Astrocyte of the spinal cord (primary cell): ENCODE data around the gene HECA.

Experiments used
- DNase-seq: peaks from one replicate; pipeline ENCODE4 v3.0.0; 2011; ENCODE audit warnings: low read depth, low spot score
- H3K4me3 ChIP-seq: 2 replicates; pipeline ENCODE4 v1.5.1; 2011; ENCODE audit warnings: low read depth, mild to moderate bottlenecking, low read length, moderate library complexity
- CTCF ChIP-seq: IDR thresholded peaks from 2 replicates; pipeline ENCODE4 v1.5.1; 2012; ENCODE audit warnings: low read depth, mild to moderate bottlenecking, low read length, inconsistent platforms
- in situ Hi-C: cut with HindIII; loops from 2 replicates; pipeline ENCODE4 v1.10.0; 2017; ENCODE audit warnings: low sequenced_read_pairs

The HECA gene

GRCh38 chr6:139151425-139152087 is 16.7 kb downstream of the HECA start:
- no peak for TF ChIP-seq CTCF
- H3K4me3 ChIP-seq, result no peak overlapping the region
- no peak for DNase-seq
- in situ Hi-C loops, result no loop called here

DNA sequence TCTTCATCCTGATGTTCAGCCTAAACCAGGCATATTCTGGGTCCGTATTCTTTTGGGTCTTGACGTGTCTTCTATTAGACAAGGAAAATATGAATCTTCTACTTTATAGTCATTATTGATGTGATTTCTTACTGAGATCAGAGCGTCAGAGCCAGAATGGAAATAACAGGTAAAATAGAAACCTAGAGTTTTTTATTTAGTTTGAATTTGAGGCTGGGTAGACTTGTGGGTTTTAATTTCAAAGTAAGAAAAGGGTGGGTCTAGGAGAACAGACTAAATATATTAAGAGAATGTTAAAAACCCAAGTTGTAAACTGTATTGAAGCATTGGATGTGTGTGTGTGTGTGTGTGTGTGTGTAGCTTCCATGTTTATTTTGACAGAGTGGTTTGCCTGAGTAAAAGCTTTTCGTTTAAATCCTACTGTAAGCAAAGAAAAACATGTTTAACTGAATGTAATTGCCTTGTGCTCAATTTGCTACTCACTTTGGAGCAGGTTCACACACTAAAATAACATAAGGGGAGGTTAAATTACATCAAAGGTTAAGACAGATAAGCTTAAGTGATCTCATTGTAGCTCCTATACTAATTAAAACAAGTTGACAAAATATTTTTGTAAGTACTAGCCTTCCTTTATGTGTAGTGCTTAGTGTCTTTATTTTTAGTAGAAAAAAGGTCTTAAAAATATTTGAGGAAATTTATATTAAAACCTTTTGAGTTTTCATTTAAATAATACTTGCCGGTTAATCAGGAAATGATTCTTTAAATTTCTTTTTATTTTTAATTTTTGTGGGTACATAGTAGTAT is 17.4 kb downstream of the HECA start:
- peak; percentile 44 for DNase-seq
- TF ChIP-seq CTCF, result no peak
- in situ Hi-C loops, result no loop called here
- H3K4me3 ChIP-seq, result no peak overlapping the region

DNA sequence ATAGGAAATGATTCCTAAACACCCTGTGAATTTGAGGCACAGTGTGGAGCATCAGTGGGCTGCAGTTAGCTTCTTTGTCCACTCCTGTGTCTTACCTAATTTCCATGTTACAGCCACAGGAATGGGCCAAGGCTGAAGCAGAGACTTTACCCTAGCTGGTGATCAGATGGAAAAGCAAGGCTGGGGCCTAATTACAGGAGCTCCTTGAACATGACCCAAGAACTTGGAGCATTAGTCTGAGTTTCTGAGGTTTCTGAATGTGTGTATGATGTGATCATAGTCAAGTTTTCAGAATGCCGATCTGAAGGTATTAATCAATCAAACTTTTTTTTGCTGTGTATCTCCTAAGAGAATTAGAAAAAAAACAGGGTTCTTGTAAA is 18.0 kb downstream of the HECA start:
- in situ Hi-C loops, result no loop called here
- peak; percentile 74 for DNase-seq
- TF ChIP-seq CTCF, result no peak

DNA sequence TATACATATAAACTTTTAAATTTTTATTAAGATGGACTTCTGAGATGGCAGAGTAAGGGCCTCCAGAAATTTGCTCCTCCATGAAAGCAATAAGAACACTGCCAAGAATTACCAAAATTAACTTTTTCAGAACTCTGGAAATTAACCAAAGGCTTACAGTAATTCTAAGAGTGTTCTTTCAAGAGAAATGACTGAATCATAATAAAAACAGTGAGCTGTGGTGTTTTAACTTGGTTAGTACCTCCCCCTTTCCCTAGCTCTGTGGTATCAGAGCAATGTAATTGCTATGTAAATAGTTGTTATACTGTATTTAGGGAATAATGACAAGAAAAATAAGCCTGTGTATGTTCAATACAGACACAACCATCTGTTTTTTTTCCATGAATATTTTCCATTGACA is 19.0 kb downstream of the HECA start:
- TF ChIP-seq CTCF, result no peak
- H3K4me3 ChIP-seq, result no peak overlapping the region
- DNase-seq, result peak; percentile 85
- in situ Hi-C loops, result no loop called here

More for the DNA sequence above, 18.0 kb downstream of the HECA start:
- H3K4me3 ChIP-seq, result no peak overlapping the region

- no peak for TF ChIP-seq CTCF
- in situ Hi-C loops, result no loop called here
- DNase-seq, result no peak
Measured at GRCh38 chr6:139154881-139155547, 20.1 kb downstream of the HECA start.

GRCh38 chr6:139156102-139156501 is 21.2 kb downstream of the HECA start:
- in situ Hi-C loops, result no loop called here
- DNase-seq, result no peak
- no peak for TF ChIP-seq CTCF
- H3K4me3 ChIP-seq, result no peak overlapping the region

More at GRCh38 chr6:139154881-139155547, 20.1 kb downstream of the HECA start:
- H3K4me3 ChIP-seq, result no peak overlapping the region
